ENCODE measurements around the gene TRANK1. TPM values are rescaled to one million over a fixed set of nuclear protein-coding genes. Genes with fewer than 3 reads are reported as not detected.
A peak's percentile ranks its signal among the peaks of the same experiment; 100 is the strongest.

Gene TRANK1
- total and polyA plus RNA-seq, 5 donors from 2014 or later: 24.6 to 139 (median 29.1) TPM

DNA sequence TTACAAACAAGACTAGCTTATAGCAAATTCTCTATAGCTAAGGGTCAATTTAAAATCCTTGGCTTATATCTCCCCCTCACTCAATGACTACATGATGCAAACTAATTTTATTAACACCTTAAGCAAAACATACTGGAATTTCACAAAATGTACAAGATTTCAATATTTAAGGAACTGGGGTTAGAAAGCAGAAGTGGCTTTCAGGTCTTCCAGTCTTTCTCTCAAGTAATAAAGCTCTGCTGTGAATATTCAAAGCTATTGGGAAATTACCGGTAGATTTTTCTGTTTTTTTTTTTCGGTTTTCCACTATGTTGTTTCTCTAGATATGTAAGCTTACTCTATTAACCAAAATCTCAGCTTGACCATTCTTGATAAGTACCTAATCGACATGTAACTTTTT lies 44.2 kb upstream of the TRANK1 start:
- Histone ChIP-seq H3K4me3 (ENCODE audit: low read depth, low read length) (peak overlapping the region; percentile 95), H3K4me1 (ENCODE audit: control insufficient read depth, insufficient read depth, low read length, poor library complexity, severe bottlenecking) (peaks cover 53% of the 10 kb centered on the region), H3K9me3 (ENCODE audit: control insufficient read depth in 2 of 2, low read length in 2 of 2) (no peaks in the 10 kb centered on the region), H3K27me3 (ENCODE audit: control insufficient read depth, insufficient read depth, low read length) (no peaks in the 10 kb centered on the region), H3K27ac (ENCODE audit: insufficient read depth, low read length, poor library complexity, severe bottlenecking) (peak overlapping the region; percentile 24), H3K36me3 (ENCODE audit: control insufficient read depth, insufficient read depth, low read length) (peaks cover 34% of the 10 kb centered on the region)
- peak overlapping the region in 2 of 4 donors; percentile 80 to 82 for H3K4me3 Mint-ChIP-seq
- H3K4me1 Mint-ChIP-seq: peaks cover 14 to 47% (median 36%) of the 10 kb centered on the region in 4 donors
- no peaks in the 10 kb centered on the region for H3K27me3 Mint-ChIP-seq
- ATAC-seq (ENCODE audit: low read depth in 2 of 2) (no peak), DNase-seq (no peak)
- peak overlapping the region in 2 of 3 donors; percentile 52 to 60 for H3K27ac Mint-ChIP-seq
- H3K36me3 Mint-ChIP-seq: peaks cover 16% of the 10 kb centered on the region
- H3K9me3 Mint-ChIP-seq: peaks cover 0 to 2% (median 0%) of the 10 kb centered on the region in 7 donors

DNA sequence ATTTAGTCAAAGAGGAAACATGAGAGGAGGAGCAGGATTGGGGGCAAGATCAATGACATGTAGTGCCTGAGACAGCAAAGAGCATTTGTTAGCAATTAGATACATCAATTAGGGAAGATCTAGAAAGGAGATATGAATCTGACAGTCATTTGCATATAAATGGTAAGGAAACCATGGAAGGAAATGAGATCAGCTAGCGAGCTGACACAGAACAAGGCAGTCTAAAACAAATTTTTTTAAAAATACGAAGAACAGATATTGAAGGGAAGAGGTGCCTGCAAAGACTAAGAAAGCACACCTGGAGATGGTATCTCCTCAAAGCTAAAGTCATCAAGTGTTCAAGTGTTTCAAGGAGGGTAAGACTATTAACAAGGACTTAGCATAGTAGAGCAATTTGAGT lies 43.5 kb upstream of the TRANK1 start:
- peaks cover 0 to 2% (median 0%) of the 10 kb centered on the region in 7 donors for H3K9me3 Mint-ChIP-seq
- Histone ChIP-seq H3K27ac (ENCODE audit: insufficient read depth, low read length, poor library complexity, severe bottlenecking) (peak overlapping the region; percentile 45), H3K4me1 (ENCODE audit: control insufficient read depth, insufficient read depth, low read length, poor library complexity, severe bottlenecking) (peaks cover 51% of the 10 kb centered on the region), H3K36me3 (ENCODE audit: control insufficient read depth, insufficient read depth, low read length) (peaks cover 41% of the 10 kb centered on the region), H3K27me3 (ENCODE audit: control insufficient read depth, insufficient read depth, low read length) (no peaks in the 10 kb centered on the region), H3K4me3 (ENCODE audit: low read depth, low read length) (peak overlapping the region; percentile 95), H3K9me3 (ENCODE audit: control insufficient read depth in 2 of 2, low read length in 2 of 2) (no peaks in the 10 kb centered on the region)
- DNase-seq (peak in 2 of 3 donors; percentile 25 to 48), ATAC-seq (ENCODE audit: low read depth in 2 of 2) (no peak)
- H3K27ac Mint-ChIP-seq: peak overlapping the region in 2 of 3 donors; percentile 21 to 64
- H3K27me3 Mint-ChIP-seq: no peaks in the 10 kb centered on the region
- H3K36me3 Mint-ChIP-seq: peaks cover 23% of the 10 kb centered on the region
- H3K4me1 Mint-ChIP-seq: peaks cover 14 to 47% (median 36%) of the 10 kb centered on the region in 4 donors
- peak overlapping the region; percentile 29 to 82 (median 62) for H3K4me3 Mint-ChIP-seq

DNA sequence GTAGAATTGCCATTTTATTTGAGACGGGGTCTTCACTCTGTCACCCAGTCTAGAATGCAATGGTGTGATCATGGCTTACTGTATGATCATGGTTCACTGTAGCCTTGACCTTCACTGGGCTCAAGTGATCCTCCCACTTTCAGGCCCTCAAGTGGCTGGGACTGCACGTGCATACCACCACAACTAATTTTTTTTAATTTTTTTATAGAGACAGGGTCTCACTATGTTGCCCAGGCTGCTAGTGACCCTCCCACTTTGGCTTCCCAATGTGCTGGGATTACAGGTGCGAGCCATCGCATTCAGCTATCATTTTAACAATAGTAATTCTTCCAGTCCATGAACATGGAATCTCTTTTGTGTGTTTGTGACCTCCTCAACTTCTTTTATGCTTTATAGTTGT lies 36.2 kb upstream of the TRANK1 start:
- Histone ChIP-seq H3K27me3 (ENCODE audit: control insufficient read depth, insufficient read depth, low read length) (no peaks in the 10 kb centered on the region), H3K27ac (ENCODE audit: insufficient read depth, low read length, poor library complexity, severe bottlenecking) (no peak overlapping the region), H3K36me3 (ENCODE audit: control insufficient read depth, insufficient read depth, low read length) (peaks cover 47% of the 10 kb centered on the region), H3K9me3 (ENCODE audit: control insufficient read depth in 2 of 2, low read length in 2 of 2) (peaks cover 0 to 4% of the 10 kb centered on the region in 2 experiments), H3K4me1 (ENCODE audit: control insufficient read depth, insufficient read depth, low read length, poor library complexity, severe bottlenecking) (no peaks in the 10 kb centered on the region), H3K4me3 (ENCODE audit: low read depth, low read length) (no peak overlapping the region)
- Mint-ChIP-seq H3K27me3 (no peaks in the 10 kb centered on the region), H3K4me1 (peaks cover 0 to 4% (median 2%) of the 10 kb centered on the region in 4 donors), H3K4me3 (no peak overlapping the region), H3K36me3 (peaks cover 40% of the 10 kb centered on the region), H3K9me3 (peaks cover 0 to 18% (median 7%) of the 10 kb centered on the region in 7 donors), H3K27ac (no peak overlapping the region)
- no peak for ATAC-seq (ENCODE audit: low read depth in 2 of 2)
- DNase-seq: no peak

DNA sequence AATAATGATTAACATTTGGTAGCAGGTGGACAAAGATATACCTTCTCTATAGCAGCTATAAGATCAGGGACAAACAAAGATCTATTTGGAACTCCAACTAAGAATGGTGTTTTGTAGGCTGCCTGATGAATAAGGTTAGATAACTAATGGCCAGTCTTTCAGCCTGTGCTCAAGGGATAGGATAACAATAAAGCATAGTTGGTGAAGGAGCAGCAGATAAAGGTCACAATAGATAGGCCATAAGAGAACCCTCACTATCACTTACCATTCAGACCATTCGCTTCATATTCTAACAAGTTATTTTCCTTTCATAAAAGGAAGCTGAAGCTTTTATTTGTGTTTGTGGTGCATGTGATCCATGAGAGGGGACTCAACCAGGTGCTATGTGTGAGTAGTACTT lies 28.3 kb upstream of the TRANK1 start:
- H3K27ac Mint-ChIP-seq: no peak overlapping the region
- ATAC-seq (ENCODE audit: low read depth in 2 of 2): no peak
- no peaks in the 10 kb centered on the region for H3K27me3 Mint-ChIP-seq

DNA sequence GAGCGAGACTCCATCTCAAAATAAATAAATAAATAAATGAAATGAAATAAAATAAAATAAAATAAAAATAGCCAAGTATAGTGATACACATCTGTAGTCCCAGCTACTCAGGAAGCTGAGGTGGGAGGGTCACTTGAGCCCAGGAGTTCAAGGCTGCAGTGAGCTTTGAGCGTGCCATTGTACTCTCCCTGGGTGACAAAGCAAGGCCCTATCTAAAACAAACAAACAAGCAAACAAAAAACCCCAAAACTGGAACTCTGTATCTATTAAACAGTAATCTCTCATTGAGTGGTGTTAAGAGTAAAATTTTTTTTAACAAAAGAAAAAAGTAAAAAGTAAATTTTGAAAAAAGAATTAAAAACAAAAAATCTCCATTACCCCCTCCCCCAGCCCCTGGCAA lies 27.3 kb upstream of the TRANK1 start:
- DNase-seq (no peak), ATAC-seq (ENCODE audit: low read depth in 2 of 2) (no peak)
- H3K36me3 ChIP-seq (ENCODE audit: control insufficient read depth, insufficient read depth, low read length): peaks cover 3% of the 10 kb centered on the region
- H3K9me3 ChIP-seq (ENCODE audit: control insufficient read depth in 2 of 2, low read length in 2 of 2): no peaks in the 10 kb centered on the region
- no peak overlapping the region for H3K4me3 ChIP-seq (ENCODE audit: low read depth, low read length)
- H3K36me3 Mint-ChIP-seq: peaks cover 22% of the 10 kb centered on the region
- peaks cover 0 to 32% (median 20%) of the 10 kb centered on the region in 4 donors for H3K4me1 Mint-ChIP-seq
- no peak overlapping the region for H3K27ac ChIP-seq (ENCODE audit: insufficient read depth, low read length, poor library complexity, severe bottlenecking)
- no peaks in the 10 kb centered on the region for H3K27me3 ChIP-seq (ENCODE audit: control insufficient read depth, insufficient read depth, low read length)
- no peaks in the 10 kb centered on the region for H3K9me3 Mint-ChIP-seq
- peaks cover 6% of the 10 kb centered on the region for H3K4me1 ChIP-seq (ENCODE audit: control insufficient read depth, insufficient read depth, low read length, poor library complexity, severe bottlenecking)
- H3K27me3 Mint-ChIP-seq: no peaks in the 10 kb centered on the region
- H3K4me3 Mint-ChIP-seq: no peak overlapping the region
- H3K27ac Mint-ChIP-seq: no peak overlapping the region

More for the DNA sequence above, 28.3 kb upstream of the TRANK1 start:
- DNase-seq: no peak
- H3K4me1 Mint-ChIP-seq: peaks cover 0 to 32% (median 20%) of the 10 kb centered on the region in 4 donors
- no peak overlapping the region for H3K27ac ChIP-seq (ENCODE audit: insufficient read depth, low read length, poor library complexity, severe bottlenecking)
- peaks cover 22% of the 10 kb centered on the region for H3K36me3 Mint-ChIP-seq
- no peaks in the 10 kb centered on the region for H3K27me3 ChIP-seq (ENCODE audit: control insufficient read depth, insufficient read depth, low read length)
- H3K4me3 ChIP-seq (ENCODE audit: low read depth, low read length): no peak overlapping the region
- H3K4me3 Mint-ChIP-seq: no peak overlapping the region
- no peaks in the 10 kb centered on the region for H3K9me3 ChIP-seq (ENCODE audit: control insufficient read depth in 2 of 2, low read length in 2 of 2)
- H3K4me1 ChIP-seq (ENCODE audit: control insufficient read depth, insufficient read depth, low read length, poor library complexity, severe bottlenecking): peaks cover 6% of the 10 kb centered on the region
- H3K36me3 ChIP-seq (ENCODE audit: control insufficient read depth, insufficient read depth, low read length): peaks cover 3% of the 10 kb centered on the region
- peaks cover 0 to 3% (median 0%) of the 10 kb centered on the region in 7 donors for H3K9me3 Mint-ChIP-seq

DNA sequence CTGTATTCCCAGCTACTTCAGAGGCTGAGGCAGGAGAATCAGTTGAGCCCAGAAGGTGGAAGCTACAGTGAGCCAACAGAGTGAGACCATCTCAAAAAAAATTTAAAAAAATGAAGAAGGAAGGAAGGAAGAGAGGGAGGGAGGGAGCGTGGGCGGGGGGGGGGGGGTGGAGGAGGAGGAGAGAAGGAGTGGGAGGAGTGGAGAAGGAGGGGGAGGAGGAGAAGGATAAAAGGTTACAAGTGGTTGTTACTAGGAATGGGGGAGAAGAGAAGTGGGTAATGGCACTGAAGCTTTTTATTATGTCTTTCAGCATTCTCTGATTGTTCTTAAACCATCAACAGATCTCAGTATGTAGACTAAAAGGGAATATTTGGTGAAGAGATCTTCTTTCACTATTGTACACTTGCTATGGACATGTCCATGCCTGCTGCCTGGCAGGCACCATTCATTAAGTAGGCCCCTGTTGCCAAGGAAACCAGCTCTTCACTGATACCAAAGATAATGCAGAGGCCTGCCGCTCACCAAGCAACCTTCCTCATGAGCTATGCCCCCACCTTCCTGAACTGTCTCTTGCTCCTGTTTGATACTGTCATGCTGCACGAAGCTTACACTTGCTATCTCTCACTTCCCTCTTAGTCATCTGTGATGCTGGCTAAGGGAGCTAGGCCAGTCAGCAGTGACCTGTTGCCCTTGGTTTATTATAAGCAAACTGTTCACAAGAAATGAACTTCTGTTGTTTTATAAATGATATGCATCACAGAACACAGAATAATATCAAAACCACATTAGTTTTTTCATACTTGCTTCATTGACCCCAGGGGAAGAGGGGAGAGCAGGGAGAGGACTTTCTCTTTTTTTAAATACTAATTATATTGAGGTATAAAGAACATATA lies 24.9 kb upstream of the TRANK1 start:
- DNase-seq: peak; percentile 7 to 66 (median 26)
- Mint-ChIP-seq H3K36me3 (peaks cover 15% of the 10 kb centered on the region), H3K4me3 (no peak overlapping the region), H3K27ac (peak overlapping the region; percentile 21 to 66 (median 64)), H3K27me3 (no peaks in the 10 kb centered on the region), H3K4me1 (peaks cover 0 to 32% (median 20%) of the 10 kb centered on the region in 4 donors), H3K9me3 (no peaks in the 10 kb centered on the region)
- peak; percentile 90 to 95 for ATAC-seq (ENCODE audit: low read depth in 2 of 2)
- Histone ChIP-seq H3K9me3 (ENCODE audit: control insufficient read depth in 2 of 2, low read length in 2 of 2) (no peaks in the 10 kb centered on the region), H3K4me3 (ENCODE audit: low read depth, low read length) (peak overlapping the region; percentile 26), H3K36me3 (ENCODE audit: control insufficient read depth, insufficient read depth, low read length) (no peaks in the 10 kb centered on the region), H3K27ac (ENCODE audit: insufficient read depth, low read length, poor library complexity, severe bottlenecking) (peak overlapping the region; percentile 24), H3K4me1 (ENCODE audit: control insufficient read depth, insufficient read depth, low read length, poor library complexity, severe bottlenecking) (peaks cover 6% of the 10 kb centered on the region), H3K27me3 (ENCODE audit: control insufficient read depth, insufficient read depth, low read length) (no peaks in the 10 kb centered on the region)

DNA sequence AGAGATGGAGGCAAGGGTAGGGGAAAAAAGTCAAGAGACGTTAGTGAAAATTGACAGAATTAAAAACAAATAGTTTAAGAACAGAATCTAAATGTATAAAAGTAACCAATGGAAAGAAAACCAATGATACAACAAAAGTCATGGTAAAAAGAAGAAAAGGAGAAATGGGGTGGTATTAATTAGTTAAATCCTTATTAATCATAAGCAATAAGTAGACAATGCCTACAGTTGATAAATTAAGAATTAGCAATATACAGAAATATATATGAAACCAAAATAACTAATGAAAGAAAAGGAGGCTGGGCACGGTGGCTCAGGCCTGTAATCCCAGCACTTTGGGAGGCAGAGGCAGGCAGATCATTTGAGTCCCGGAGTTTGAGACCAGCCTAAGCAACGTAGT lies 24.2 kb upstream of the TRANK1 start:
- ATAC-seq (ENCODE audit: low read depth in 2 of 2) (no peak), DNase-seq (no peak)
- Histone ChIP-seq H3K4me1 (ENCODE audit: control insufficient read depth, insufficient read depth, low read length, poor library complexity, severe bottlenecking) (peaks cover 6% of the 10 kb centered on the region), H3K36me3 (ENCODE audit: control insufficient read depth, insufficient read depth, low read length) (no peaks in the 10 kb centered on the region), H3K4me3 (ENCODE audit: low read depth, low read length) (no peak overlapping the region), H3K27ac (ENCODE audit: insufficient read depth, low read length, poor library complexity, severe bottlenecking) (peak overlapping the region; percentile 24), H3K27me3 (ENCODE audit: control insufficient read depth, insufficient read depth, low read length) (no peaks in the 10 kb centered on the region), H3K9me3 (ENCODE audit: control insufficient read depth in 2 of 2, low read length in 2 of 2) (no peaks in the 10 kb centered on the region)
- no peaks in the 10 kb centered on the region for H3K9me3 Mint-ChIP-seq
- peaks cover 0 to 30% (median 19%) of the 10 kb centered on the region in 4 donors for H3K4me1 Mint-ChIP-seq
- no peak overlapping the region for H3K4me3 Mint-ChIP-seq
- H3K36me3 Mint-ChIP-seq: peaks cover 13% of the 10 kb centered on the region
- H3K27me3 Mint-ChIP-seq: no peaks in the 10 kb centered on the region
- peak overlapping the region in 2 of 3 donors; percentile 7 to 31 for H3K27ac Mint-ChIP-seq
